HEK293 (cell line): ENCODE measurements around the gene KIFC1.
"Not testable (repeated sequence)": the region's sequence is repeated elsewhere in the genome, so short reads cannot be mapped to it uniquely, and the experiment has no call there.

Source experiments
- ATF2 ChIP-seq: fragments of 450-650 bp; formaldehyde crosslinking; IDR thresholded peaks from 2 replicates; pipeline ENCODE4 v1.5.1; 2016; ENCODE audit warnings: missing biosample characterization, missing genetic modification characterization, low read depth
- CTCF ChIP-seq: fragments of 450-650 bp; formaldehyde crosslinking; IDR thresholded peaks from 2 replicates; pipeline ENCODE4 v1.5.1; 2016; ENCODE audit warnings: missing biosample characterization, missing genetic modification characterization
- MYNN ChIP-seq: fragments of 450-650 bp; formaldehyde crosslinking; IDR thresholded peaks from 2 replicates; pipeline ENCODE4 v1.5.1; 2016; ENCODE audit warnings: missing biosample characterization, missing genetic modification characterization, borderline replicate concordance
- YY1 ChIP-seq: fragments of 450-650 bp; formaldehyde crosslinking; IDR thresholded peaks from 2 replicates; pipeline ENCODE4 v1.5.1; 2018; ENCODE audit warnings: missing biosample characterization, missing genetic modification characterization
- ZBTB8A ChIP-seq: fragments of 450-650 bp; formaldehyde crosslinking; IDR thresholded peaks from 2 replicates; pipeline ENCODE4 v1.5.1; 2016; ENCODE audit warnings: missing biosample characterization, missing genetic modification characterization
- ZNF521 ChIP-seq: fragments of 450-650 bp; formaldehyde crosslinking; IDR thresholded peaks from 2 replicates; pipeline ENCODE4 v1.5.1; 2017; ENCODE audit warnings: missing biosample characterization, mild to moderate bottlenecking, missing genetic modification characterization
- ZNF549 ChIP-seq: fragments of 450-650 bp; IDR thresholded peaks from 2 replicates; pipeline ENCODE4 v1.5.1; 2018; ENCODE audit warnings: missing biosample characterization, missing genetic modification characterization, mild to moderate bottlenecking, inconsistent platforms, moderate library complexity
- ZNF580 ChIP-seq: fragments of 450-650 bp; formaldehyde crosslinking; IDR thresholded peaks from 2 replicates; pipeline ENCODE4 v1.5.1; 2016; ENCODE audit warnings: missing biosample characterization, missing genetic modification characterization
- ZNF843 ChIP-seq: fragments of 450-650 bp; formaldehyde crosslinking; IDR thresholded peaks from 2 replicates; pipeline ENCODE4 v1.5.1; 2016; ENCODE audit warnings: missing biosample characterization, missing genetic modification characterization
- TF ChIP-seq, protein P1 (sequence below): fragments of 450-650 bp; formaldehyde crosslinking; IDR thresholded peaks from 2 replicates; pipeline ENCODE4 v1.5.1; 2016; ENCODE audit warnings: missing biosample characterization, missing genetic modification characterization

DNA sequence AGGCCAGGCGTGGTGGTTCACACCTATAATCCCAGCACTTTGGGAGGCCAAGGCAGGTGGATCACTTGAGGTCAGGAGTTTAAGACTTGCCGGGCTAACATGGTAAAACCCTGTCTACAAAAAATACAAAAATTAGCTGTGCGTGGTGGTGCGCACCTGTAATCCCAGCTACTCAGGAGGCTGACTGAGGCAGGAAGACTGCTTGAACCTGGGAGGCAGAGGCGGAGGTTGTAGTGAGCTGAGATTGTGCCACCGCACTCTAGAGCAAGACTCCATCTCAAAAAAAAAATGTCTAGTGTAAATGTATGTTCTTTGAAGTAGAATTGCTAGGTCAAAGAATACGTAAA lies 48.0 kb upstream of the KIFC1 start:
- not testable (repeated sequence) for TF ChIP-seq CTCF; ZNF521 (tag by site-specific recombination); ZNF843 (tag by site-specific recombination); YY1 (tag by site-specific recombination); ATF2; ZBTB8A (tag by site-specific recombination); MYNN; ZNF580 (tag by site-specific recombination); ZNF549 (tag by site-specific recombination)
- TF ChIP-seq, protein P1, sequence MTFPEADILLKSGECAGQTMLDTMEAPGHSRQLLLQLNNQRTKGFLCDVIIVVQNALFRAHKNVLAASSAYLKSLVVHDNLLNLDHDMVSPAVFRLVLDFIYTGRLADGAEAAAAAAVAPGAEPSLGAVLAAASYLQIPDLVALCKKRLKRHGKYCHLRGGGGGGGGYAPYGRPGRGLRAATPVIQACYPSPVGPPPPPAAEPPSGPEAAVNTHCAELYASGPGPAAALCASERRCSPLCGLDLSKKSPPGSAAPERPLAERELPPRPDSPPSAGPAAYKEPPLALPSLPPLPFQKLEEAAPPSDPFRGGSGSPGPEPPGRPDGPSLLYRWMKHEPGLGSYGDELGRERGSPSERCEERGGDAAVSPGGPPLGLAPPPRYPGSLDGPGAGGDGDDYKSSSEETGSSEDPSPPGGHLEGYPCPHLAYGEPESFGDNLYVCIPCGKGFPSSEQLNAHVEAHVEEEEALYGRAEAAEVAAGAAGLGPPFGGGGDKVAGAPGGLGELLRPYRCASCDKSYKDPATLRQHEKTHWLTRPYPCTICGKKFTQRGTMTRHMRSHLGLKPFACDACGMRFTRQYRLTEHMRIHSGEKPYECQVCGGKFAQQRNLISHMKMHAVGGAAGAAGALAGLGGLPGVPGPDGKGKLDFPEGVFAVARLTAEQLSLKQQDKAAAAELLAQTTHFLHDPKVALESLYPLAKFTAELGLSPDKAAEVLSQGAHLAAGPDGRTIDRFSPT (tag by site-specific recombination), result not testable (repeated sequence)
